GM18870 (cell line): Measurements from ENCODE around the gene GBA2.

Source experiments
- ATAC-seq: cut with Tn5 transposase; IDR thresholded peaks from one replicate; pipeline ENCODE4 v1.9.1; 2021; ENCODE audit warnings: moderate library complexity; ENCODE audit not compliant: unreplicated experiment

Gene GBA2

DNA sequence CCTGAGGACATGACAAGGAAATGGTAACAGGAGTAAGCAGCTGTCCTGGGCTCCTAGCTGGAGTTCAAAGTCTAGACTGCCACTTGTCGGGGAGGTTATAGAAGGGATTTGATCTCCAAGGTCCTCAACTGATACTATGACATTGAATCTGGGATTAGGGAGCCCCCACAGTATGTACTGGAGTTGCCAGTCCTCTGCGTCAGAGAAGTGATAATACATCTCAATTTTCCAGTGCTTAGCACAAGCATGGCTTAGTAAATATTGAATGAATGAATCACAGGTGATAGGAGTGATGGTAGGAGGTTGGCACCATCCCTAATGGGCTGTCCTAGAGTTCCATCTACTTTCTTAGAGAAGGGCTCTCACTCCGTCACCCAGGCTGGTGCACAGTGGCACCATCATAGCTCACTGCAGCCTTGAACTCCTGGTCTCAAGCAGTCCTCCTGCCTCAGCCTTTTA lies 53.1 kb downstream of the GBA2 start:
- ATAC-seq = no peak

DNA sequence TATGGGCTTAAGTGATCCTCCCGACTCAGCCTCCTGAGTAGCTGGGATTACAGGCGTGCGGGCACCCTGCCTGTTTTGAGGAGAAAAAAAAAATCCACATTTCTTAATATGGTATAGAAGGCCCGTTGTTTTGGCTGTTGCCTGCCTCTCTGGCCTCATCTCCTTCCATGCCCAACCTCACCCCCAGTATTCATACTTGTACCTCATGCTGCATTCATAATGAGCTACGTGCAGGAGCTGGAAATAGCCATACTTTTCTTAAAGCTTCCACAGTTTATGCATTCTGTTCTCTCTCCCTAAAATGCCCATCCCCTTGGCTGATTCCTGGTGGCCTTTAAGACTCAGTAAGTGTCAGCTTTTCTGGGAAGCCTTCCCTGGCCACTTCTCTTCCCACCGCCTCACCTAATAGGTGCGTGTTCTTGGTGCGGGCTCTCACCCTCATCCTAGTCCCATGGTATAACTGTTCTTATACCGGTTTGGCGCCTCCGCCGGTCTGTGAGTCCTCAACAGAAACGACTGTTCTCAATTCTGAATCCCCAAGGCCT lies 57.2 kb downstream of the GBA2 start:
- ATAC-seq = no peak

DNA sequence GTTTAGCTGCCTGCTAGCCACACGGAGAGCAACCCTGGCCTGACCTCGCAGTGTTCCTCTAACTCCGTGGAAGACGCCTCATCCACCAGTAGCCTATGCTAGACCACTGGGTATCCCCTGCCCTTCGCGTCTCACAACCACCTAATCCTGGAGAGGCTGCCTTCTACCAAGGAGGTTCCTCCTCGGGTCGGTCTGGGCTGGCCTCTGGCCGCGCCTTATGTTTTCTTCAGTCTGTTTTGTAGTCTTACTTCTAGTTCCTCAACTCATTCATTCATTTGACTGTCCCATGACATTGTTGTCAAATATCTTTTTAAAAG lies 57.7 kb downstream of the GBA2 start:
- no peak for ATAC-seq

DNA sequence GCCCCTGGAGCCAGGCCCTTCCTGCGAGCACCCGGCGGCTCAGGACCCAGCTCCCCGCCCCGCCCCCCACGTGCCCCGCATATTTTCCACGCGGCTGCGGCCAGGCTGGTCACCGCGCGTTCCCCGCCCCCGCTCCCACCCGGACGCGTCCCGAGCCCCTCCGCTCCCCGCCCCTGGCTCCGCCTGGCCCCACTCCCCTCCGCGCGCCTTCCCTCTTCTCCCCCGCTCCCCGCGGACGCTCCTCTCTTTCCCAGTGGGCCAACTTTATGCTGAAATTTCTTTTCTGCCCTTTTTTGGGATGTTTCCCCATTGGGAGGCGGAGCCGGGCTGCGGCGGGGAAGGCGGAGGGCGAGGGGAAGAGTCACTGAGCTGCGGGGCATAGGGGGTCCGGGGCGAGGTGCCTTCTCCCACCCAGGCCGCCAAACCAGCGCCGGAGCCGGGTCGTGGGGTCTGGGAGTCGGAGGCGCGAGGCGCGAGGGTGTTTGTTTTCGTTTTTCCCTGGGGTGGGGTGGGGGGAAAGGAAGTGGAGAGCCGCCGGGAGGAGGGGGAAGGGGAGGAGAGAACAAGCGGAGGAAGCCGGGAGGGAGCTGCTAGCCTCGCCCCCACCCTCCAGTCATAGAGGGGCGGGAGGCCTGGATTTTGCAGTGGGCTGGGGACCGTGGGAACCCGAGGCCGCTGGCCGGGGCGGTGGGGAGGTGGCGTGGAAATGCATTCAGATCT lies 58.3 kb downstream of the GBA2 start:
- no peak for ATAC-seq

DNA sequence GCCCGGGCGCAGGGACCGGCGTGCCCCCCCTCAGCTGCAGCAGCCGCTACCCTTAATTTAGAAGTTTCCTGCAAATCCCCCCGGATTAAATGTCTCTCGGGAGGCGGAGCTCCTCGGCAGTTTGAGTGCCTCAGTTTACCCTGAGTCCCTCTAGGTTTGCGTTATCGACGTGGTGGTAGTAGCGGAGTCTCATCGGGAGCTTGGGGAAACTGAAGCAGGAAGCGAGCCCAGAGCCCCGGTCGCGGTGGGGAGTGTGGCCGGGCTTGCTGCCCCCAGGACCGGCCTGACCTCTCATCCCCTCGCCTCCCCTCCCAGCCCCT lies 58.8 kb downstream of the GBA2 start:
- ATAC-seq = no peak

DNA sequence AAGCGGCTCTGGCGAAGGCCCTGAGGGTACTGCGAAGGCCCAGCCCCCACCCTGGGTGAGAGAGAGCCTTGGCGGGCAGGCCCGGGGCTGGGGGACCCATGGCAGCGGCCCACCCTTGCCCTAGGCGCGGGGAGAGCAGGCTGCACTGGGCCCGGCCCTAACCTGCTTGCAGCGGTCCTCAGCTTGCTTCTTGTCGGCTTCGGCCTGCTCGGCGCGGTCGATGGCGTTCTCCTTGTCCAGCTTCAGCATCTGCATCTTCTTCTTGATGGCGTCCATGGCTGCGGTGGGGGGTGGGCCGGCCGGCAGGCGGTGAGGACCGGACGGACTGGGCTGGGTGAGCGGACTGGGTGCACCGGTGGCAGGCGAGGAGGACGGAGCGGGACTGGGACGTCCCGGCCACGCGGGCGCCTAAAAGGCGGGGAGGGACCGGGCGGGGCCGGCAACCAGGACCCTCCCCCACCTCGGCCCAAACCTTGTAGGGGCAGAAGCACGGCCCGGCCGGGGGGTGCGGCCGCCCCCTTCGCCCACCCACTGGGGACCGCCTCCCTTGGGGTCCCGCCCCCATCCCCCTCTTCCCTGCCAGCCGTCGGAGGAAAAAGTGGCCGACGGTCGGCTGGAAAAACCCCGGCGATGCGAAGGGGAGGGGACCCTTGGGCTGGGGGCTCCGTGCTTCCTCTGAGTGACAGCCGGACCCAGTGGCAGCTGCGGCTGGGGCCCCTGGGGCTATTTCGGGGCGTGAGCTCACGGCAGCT lies 59.3 kb downstream of the GBA2 start, which contains the start of gene TPM2:
TPM2 (minus strand) TSS at position 384 of the 752 bp plus-strand sequence; CDS start at position 276, 108 bp downstream.
- no peak for ATAC-seq

DNA sequence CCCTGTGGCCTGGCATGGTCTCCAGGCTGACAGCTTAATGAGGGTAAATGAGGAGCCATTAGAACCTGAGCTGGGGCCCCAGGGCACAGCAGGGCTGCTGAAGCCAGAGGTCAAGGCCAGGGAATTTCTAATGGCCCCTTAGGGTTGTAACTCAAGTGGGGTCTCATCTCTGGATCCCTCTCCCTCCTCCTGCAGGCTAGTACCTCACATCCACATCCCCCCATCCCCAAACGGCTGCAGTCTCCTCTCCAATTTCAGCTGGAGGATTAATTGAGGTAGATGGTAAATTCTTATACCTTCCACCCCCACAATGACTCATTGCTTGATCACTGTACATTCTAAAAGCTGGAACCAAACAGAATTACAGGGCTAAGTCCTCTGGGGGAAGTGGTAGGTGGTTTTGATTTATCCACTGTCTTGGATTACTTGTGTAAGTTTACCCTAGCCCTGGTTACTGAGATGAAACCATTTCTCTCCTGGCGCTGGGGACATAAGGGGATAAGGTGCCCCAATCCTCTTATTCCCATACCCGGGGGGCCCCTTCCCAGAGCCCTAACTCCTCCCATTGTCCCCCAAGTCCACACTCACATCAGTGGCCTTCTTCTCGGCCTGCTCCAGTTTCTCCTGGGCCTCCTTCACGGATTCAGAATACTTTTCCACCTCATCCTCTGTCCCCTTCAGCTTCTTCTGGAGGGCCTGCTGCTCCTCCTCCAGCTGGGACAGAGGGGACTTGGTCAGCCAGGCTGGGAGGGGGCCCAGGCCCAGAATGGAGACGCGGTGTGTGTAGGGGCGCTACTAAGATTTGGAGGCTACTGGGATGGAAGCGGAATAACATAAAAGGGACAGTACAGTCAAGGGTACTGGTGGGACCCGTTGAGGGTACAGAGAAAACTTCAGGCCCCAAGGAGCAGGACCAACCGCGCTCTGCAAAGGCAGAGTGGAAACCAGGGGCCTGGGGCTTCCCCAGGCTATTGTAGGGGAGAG lies 60.2 kb downstream of the GBA2 start:
- ATAC-seq = no peak

DNA sequence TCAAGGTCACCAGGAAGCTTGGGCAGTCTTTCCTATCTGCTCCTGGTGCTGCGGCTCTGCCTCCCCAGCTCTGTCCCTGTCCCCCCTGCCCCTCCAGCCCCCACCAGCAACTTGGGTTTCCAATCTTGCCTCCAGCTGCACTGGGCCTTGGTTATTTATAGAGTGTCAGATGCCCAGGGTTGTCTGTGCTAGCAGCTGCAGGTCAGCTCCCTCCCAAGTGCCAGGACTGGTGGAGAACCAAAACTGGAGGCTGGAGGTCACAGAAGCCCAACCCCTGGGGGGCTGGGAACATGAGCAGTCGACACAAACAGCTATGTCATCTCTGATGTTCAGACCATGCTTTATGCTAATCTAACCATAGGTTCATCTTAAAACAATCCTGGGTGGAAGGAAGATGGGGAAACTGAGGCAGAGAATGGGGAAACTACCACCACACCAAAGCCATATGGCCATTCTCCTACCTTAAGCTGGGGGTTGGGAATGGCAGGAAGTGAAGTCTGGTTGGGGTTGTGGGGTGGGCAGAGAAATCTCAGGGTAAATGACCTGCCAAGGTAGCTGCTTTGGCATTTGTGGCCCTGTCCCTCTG lies 61.0 kb downstream of the GBA2 start:
- ATAC-seq = no peak

DNA sequence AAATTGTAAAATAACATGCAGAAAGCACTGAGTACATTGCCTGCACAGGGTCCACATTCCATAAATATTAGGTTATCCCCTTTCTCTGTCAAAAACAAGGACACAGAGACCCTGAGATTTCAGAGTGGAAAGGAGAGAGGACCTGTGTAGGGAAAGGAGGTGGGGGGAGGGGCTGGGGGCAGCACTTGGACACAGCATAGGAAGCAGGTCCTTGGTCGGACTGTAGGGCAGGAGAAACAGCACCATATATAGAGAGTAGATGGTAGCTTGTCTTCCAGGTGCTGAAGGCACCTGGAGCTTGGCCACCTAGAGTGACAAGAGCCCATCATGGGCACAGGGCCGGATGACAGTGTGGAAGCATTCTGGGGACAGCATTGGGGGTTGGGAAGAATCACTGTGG lies 61.7 kb downstream of the GBA2 start:
- ATAC-seq = no peak
